ENCODE measurements around the gene TP53I11. TPM values are rescaled to one million over a fixed set of nuclear protein-coding genes. Genes with fewer than 3 reads are reported as not detected.

TP53I11 gene
- total RNA-seq, 1 experiment from 2014 or later: 46.9 TPM

DNA sequence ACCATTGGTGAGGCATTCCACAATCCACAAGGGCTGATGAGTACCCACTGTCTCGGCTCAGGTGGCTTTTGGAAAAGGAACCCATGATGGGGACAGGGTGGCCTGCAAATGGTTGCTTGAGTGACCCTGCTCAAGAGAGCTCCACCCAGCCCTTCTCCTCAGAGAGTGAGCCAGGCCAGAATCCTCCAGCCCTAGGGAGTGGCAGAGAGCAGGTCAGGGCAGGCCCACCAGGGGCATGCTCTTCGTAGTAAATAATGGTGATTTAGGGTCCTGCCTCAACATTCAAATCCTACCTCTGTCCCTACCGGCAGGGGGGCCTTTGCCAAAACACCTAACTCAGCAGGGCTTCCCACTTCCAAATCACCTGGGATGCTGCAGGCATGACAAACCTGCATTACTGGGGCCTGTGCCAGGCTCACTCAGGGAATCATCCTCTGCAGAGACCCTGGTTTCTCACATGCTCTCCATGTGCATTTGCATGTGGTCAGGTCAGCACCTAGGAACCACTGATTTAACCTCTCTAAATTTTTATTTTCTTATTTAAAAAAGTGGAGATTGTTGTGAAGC is 17.3 kb upstream of the TP53I11 start:
- POLR2A ChIA-PET: no interaction called here
- Histone ChIP-seq H3K9ac (ENCODE audit: low read length) (no peak overlapping the region), H3K9me3 (ENCODE audit: control insufficient read depth in 1 of 2, insufficient read depth in 1 of 2, low read depth in 1 of 2, low read length in 2 of 2) (no peaks in the 10 kb centered on the region), H3K4me2 (ENCODE audit: low read length) (no peak overlapping the region), H3K27ac (ENCODE audit: low read depth, low read length) (no peak overlapping the region), H3K36me3 (ENCODE audit: control insufficient read depth in 1 of 2, insufficient read depth in 2 of 2, low read length in 2 of 2) (no peaks in the 10 kb centered on the region), H3K4me3 (replicated peaks in 1 of 2; ENCODE audit: low read depth in 1 of 2, low read length in 2 of 2) (no peak overlapping the region), H3K4me1 (ENCODE audit: control insufficient read depth in 1 of 2, insufficient read depth in 2 of 2, low read length in 2 of 2) (no peaks in the 10 kb centered on the region), H3K79me2 (ENCODE audit: insufficient read depth, low read length) (no peaks in the 10 kb centered on the region), H4K20me1 (ENCODE audit: insufficient read depth) (no peaks in the 10 kb centered on the region), H3K9me2 (ENCODE audit: insufficient read depth) (no peaks in the 10 kb centered on the region), H2AFZ (ENCODE audit: low read depth, low read length, poor library complexity, severe bottlenecking) (no peak overlapping the region), H3K27me3 (ENCODE audit: insufficient read depth, low read length) (no peaks in the 10 kb centered on the region)
- ATAC-seq: no peak
- no peak for DNase-seq (ENCODE audit: low read depth, low spot score)
- CTCF ChIA-PET: no interaction called here
- TF ChIP-seq, protein P1, sequence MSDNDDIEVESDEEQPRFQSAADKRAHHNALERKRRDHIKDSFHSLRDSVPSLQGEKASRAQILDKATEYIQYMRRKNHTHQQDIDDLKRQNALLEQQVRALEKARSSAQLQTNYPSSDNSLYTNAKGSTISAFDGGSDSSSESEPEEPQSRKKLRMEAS (IDR thresholded peaks at IDR 0.05): no peak
- no peak for TF ChIP-seq SRF (IDR thresholded peaks at IDR 0.05; ENCODE audit: low read depth)
- TF ChIP-seq CBX3 (IDR thresholded peaks at IDR 0.05; ENCODE audit: low read depth): no peak
- TF ChIP-seq RAD21 (IDR thresholded peaks at IDR 0.05; ENCODE audit: low read depth): no peak
- no peak for TF ChIP-seq POLR2AphosphoS5 (IDR thresholded peaks at IDR 0.05; ENCODE audit: low read depth, low read length)
- no peak for TF ChIP-seq POLR2A (IDR thresholded peaks at IDR 0.05; ENCODE audit: borderline replicate concordance, extremely low read depth, insufficient read depth, insufficient read length)
- no peak for TF ChIP-seq EZH2phosphoT487 (IDR thresholded peaks at IDR 0.05; ENCODE audit: borderline replicate concordance)
- TF ChIP-seq ELF1 (IDR thresholded peaks at IDR 0.05; ENCODE audit: borderline replicate concordance, low read depth): no peak
- TF ChIP-seq FOSL1 (IDR thresholded peaks at IDR 0.05; ENCODE audit: low read depth): no peak
- TF ChIP-seq EZH2 (IDR thresholded peaks at IDR 0.05): no peak
- no peak for TF ChIP-seq ATF3 (IDR thresholded peaks at IDR 0.05)
- no peak for TF ChIP-seq EGR1 (IDR thresholded peaks at IDR 0.05; ENCODE audit: low read depth)
- TF ChIP-seq CTCF (IDR thresholded peaks at IDR 0.05 in 2 of 3, conservative IDR thresholded peaks at IDR 0.05 in 1 of 3; ENCODE audit: borderline replicate concordance in 1 of 3, insufficient read depth in 1 of 3, low read depth in 2 of 3, low read length in 2 of 3): no peak
- BruUV-seq (replicated peaks): no TSS peak
- RAD21 ChIA-PET (ENCODE audit: low non-redundant PET in 1 of 2, low total read pairs in 2 of 2, uncharacterized antibody in 2 of 2, unreplicated experiment in 2 of 2): no interaction called here
- intact Hi-C loops (cut with micrococcal nuclease): no loop called here

Measured in HCT116 (cell line).